ENCODE results near the gene PTPRM. TPM values are rescaled to one million over a fixed set of nuclear protein-coding genes. Genes with fewer than 3 reads are reported as not detected.

Gene PTPRM
- total RNA-seq, 1 experiment from 2014 or later = 11.1 TPM

GRCh38 chr18:7619676-7620075, 52.6 kb downstream of the PTPRM start (continued):
- TF ChIP-seq ZNF281 (CRISPR knock-in tag; IDR thresholded peaks at IDR 0.05) (no peak), OVOL2 (CRISPR knock-in tag; IDR thresholded peaks at IDR 0.05; ENCODE audit: borderline replicate concordance) (no peak), ZNF263 (CRISPR knock-in tag; IDR thresholded peaks at IDR 0.05; ENCODE audit: low read depth) (no peak)

DNA sequence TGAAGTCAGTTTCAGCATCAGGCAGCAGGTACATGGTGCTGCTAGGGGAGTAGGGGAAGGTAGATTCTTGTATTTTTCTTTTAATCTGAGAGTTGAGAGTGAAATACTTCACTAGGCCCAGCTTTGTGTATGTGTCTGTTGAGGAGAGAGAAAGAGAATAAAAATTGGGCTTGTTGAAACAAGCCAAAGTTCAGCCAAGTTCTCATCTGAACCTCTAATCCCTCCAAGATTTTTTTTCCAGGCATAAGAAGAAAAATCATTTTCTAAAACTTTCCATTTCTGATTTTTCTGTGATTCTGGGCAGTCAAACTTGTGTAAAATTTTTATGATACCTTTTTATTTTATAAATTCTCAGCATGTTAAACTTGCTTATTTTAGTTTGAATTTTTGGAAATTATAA, 55.6 kb downstream of the PTPRM start:
- Mint-ChIP-seq H3K27me3 (ENCODE audit: low read depth) (no peaks in the 10 kb centered on the region), H3K27ac (peak overlapping the region; percentile 15; the same call in 1 of the 2 replicates), H3K36me3 (no peaks in the 10 kb centered on the region), H3K4me1 (peaks cover 14% of the 10 kb centered on the region), H3K4me3 (no peak overlapping the region), H3K9me3 (no peaks in the 10 kb centered on the region)
- POLR2A ChIA-PET = no interaction called here
- TF ChIP-seq EMX1 (CRISPR knock-in tag; IDR thresholded peaks at IDR 0.05) (no peak), GABPB1 (CRISPR knock-in tag; IDR thresholded peaks at IDR 0.05) (no peak), CREM (CRISPR knock-in tag; IDR thresholded peaks at IDR 0.05) (no peak), RORB (CRISPR knock-in tag; IDR thresholded peaks at IDR 0.05) (no peak), JAZF1 (CRISPR knock-in tag; IDR thresholded peaks at IDR 0.05) (no peak), ZNF263 (CRISPR knock-in tag; IDR thresholded peaks at IDR 0.05; ENCODE audit: low read depth) (no peak), RELA (CRISPR knock-in tag; IDR thresholded peaks at IDR 0.05; ENCODE audit: borderline replicate concordance) (no peak), GRHL2 (CRISPR knock-in tag; IDR thresholded peaks at IDR 0.05; ENCODE audit: insufficient replicate concordance, severe bottlenecking) (no peak), SMAD4 (CRISPR knock-in tag; IDR thresholded peaks at IDR 0.05) (no peak), ATF1 (CRISPR knock-in tag; IDR thresholded peaks at IDR 0.05) (no peak), HMGXB4 (CRISPR knock-in tag; IDR thresholded peaks at IDR 0.05) (no peak)
- ATAC-seq = no peak
- DNase-seq (ENCODE audit: low spot score) = no peak
- CTCF ChIA-PET = no interaction called here

DNA sequence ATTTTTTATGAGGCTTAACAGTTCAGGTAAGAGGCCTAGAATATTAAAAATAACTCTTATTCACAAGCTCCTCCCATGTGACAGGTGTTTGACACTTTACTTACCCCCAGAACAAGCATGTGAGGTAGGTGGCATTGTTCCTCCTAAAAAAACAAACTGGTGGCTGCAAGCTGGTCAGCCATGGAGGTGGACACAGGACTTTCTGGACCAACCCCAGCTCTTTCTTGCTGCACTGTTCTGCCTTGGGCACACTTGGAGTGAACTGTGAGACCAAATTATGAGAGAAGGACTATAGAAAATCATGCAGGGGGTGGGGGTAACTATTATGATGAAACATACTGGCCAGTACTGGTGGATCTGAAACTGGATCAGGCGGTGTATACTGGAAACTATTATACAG, 56.6 kb downstream of the PTPRM start:
- Mint-ChIP-seq H3K4me3 (no peak overlapping the region), H3K9me3 (no peaks in the 10 kb centered on the region), H3K27me3 (ENCODE audit: low read depth) (no peaks in the 10 kb centered on the region), H3K27ac (no peak overlapping the region), H3K36me3 (no peaks in the 10 kb centered on the region), H3K4me1 (peaks cover 8% of the 10 kb centered on the region)
- ATAC-seq (no peak), DNase-seq (ENCODE audit: low spot score) (no peak)
- ChIA-PET POLR2A (no interaction called here), CTCF (no interaction called here)
- TF ChIP-seq FOXJ3 (CRISPR knock-in tag; IDR thresholded peaks at IDR 0.05; ENCODE audit: borderline replicate concordance) = no peak
- no peak for TF ChIP-seq CBFB (CRISPR knock-in tag; IDR thresholded peaks at IDR 0.05; ENCODE audit: low read depth)
- TF ChIP-seq, protein P1, sequence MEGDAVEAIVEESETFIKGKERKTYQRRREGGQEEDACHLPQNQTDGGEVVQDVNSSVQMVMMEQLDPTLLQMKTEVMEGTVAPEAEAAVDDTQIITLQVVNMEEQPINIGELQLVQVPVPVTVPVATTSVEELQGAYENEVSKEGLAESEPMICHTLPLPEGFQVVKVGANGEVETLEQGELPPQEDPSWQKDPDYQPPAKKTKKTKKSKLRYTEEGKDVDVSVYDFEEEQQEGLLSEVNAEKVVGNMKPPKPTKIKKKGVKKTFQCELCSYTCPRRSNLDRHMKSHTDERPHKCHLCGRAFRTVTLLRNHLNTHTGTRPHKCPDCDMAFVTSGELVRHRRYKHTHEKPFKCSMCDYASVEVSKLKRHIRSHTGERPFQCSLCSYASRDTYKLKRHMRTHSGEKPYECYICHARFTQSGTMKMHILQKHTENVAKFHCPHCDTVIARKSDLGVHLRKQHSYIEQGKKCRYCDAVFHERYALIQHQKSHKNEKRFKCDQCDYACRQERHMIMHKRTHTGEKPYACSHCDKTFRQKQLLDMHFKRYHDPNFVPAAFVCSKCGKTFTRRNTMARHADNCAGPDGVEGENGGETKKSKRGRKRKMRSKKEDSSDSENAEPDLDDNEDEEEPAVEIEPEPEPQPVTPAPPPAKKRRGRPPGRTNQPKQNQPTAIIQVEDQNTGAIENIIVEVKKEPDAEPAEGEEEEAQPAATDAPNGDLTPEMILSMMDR (IDR thresholded peaks at IDR 0.05) = no peak
- TF ChIP-seq, protein P2, sequence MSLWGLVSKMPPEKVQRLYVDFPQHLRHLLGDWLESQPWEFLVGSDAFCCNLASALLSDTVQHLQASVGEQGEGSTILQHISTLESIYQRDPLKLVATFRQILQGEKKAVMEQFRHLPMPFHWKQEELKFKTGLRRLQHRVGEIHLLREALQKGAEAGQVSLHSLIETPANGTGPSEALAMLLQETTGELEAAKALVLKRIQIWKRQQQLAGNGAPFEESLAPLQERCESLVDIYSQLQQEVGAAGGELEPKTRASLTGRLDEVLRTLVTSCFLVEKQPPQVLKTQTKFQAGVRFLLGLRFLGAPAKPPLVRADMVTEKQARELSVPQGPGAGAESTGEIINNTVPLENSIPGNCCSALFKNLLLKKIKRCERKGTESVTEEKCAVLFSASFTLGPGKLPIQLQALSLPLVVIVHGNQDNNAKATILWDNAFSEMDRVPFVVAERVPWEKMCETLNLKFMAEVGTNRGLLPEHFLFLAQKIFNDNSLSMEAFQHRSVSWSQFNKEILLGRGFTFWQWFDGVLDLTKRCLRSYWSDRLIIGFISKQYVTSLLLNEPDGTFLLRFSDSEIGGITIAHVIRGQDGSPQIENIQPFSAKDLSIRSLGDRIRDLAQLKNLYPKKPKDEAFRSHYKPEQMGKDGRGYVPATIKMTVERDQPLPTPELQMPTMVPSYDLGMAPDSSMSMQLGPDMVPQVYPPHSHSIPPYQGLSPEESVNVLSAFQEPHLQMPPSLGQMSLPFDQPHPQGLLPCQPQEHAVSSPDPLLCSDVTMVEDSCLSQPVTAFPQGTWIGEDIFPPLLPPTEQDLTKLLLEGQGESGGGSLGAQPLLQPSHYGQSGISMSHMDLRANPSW (CRISPR knock-in tag; conservative IDR thresholded peaks at IDR 0.05; ENCODE audit: low read depth) = no peak
- TF ChIP-seq ATF1 (CRISPR knock-in tag; IDR thresholded peaks at IDR 0.05) = no peak
- TF ChIP-seq, protein P3, sequence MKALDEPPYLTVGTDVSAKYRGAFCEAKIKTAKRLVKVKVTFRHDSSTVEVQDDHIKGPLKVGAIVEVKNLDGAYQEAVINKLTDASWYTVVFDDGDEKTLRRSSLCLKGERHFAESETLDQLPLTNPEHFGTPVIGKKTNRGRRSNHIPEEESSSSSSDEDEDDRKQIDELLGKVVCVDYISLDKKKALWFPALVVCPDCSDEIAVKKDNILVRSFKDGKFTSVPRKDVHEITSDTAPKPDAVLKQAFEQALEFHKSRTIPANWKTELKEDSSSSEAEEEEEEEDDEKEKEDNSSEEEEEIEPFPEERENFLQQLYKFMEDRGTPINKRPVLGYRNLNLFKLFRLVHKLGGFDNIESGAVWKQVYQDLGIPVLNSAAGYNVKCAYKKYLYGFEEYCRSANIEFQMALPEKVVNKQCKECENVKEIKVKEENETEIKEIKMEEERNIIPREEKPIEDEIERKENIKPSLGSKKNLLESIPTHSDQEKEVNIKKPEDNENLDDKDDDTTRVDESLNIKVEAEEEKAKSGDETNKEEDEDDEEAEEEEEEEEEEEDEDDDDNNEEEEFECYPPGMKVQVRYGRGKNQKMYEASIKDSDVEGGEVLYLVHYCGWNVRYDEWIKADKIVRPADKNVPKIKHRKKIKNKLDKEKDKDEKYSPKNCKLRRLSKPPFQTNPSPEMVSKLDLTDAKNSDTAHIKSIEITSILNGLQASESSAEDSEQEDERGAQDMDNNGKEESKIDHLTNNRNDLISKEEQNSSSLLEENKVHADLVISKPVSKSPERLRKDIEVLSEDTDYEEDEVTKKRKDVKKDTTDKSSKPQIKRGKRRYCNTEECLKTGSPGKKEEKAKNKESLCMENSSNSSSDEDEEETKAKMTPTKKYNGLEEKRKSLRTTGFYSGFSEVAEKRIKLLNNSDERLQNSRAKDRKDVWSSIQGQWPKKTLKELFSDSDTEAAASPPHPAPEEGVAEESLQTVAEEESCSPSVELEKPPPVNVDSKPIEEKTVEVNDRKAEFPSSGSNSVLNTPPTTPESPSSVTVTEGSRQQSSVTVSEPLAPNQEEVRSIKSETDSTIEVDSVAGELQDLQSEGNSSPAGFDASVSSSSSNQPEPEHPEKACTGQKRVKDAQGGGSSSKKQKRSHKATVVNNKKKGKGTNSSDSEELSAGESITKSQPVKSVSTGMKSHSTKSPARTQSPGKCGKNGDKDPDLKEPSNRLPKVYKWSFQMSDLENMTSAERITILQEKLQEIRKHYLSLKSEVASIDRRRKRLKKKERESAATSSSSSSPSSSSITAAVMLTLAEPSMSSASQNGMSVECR (CRISPR knock-in tag; IDR thresholded peaks at IDR 0.05; ENCODE audit: borderline replicate concordance) = no peak
- no peak for TF ChIP-seq NR3C1 (CRISPR knock-in tag; conservative IDR thresholded peaks at IDR 0.05; ENCODE audit: low read depth)
- TF ChIP-seq KAT7 (CRISPR knock-in tag; IDR thresholded peaks at IDR 0.05; ENCODE audit: borderline replicate concordance) = no peak
- TF ChIP-seq EMX1 (CRISPR knock-in tag; IDR thresholded peaks at IDR 0.05) = no peak
- TF ChIP-seq ZNF232 (CRISPR knock-in tag; IDR thresholded peaks at IDR 0.05) = no peak
- TF ChIP-seq NFE2L1 (CRISPR knock-in tag; IDR thresholded peaks at IDR 0.05) = no peak
